Effector CD4-positive, alpha-beta T cell (primary cell): ENCODE results near the gene CEP43.

ENCODE experiments used
- DNase-seq: peaks from one replicate; pipeline ENCODE4 v3.0.0-alpha.2; 2020
- total RNA-seq: gene quantifications from one replicate; lab custom pipeline; 2026; lab: John Stamatoyannopoulos, UW

CEP43 gene
- 22.1 reads per million, percentile 49 among the genes with 10 or more reads in this experiment for total RNA-seq

- peak; percentile 78 for DNase-seq
Observed at GRCh38 chr6:166999145-166999883, at the start of gene CEP43. CEP43 (plus strand) TSS chr6:166999397; CDS start chr6:166999413, 16 bp downstream.

- no peak for DNase-seq
Observed at GRCh38 chr6:166949528-166950442, 49.4 kb upstream of the CEP43 start.

- DNase-seq, result no peak
Observed at GRCh38 chr6:166950443-166950821, 48.8 kb upstream of the CEP43 start.

- peak; percentile 62 for DNase-seq
Observed at GRCh38 chr6:166950892-166951669, 48.1 kb upstream of the CEP43 start.

- DNase-seq, result no peak
Observed at GRCh38 chr6:166951670-166952060, 47.5 kb upstream of the CEP43 start.

GRCh38 chr6:166952121-166952520, 47.1 kb upstream of the CEP43 start:
- DNase-seq, result no peak

- DNase-seq, result peak; percentile 36
Observed at GRCh38 chr6:166952567-166953486, 46.4 kb upstream of the CEP43 start.

GRCh38 chr6:166954118-166954713, 45.0 kb upstream of the CEP43 start:
- DNase-seq, result no peak

GRCh38 chr6:166955121-166955864, 43.9 kb upstream of the CEP43 start:
- DNase-seq, result no peak

GRCh38 chr6:166955865-166956443, 43.2 kb upstream of the CEP43 start:
- no peak for DNase-seq

GRCh38 chr6:166956444-166957086, 42.6 kb upstream of the CEP43 start, which contains the start of gene RNASET2:
RNASET2 (minus strand) TSS chr6:166956550; CDS start chr6:166956182, 368 bp downstream.
- DNase-seq, result peak; percentile 99

GRCh38 chr6:166957087-166957804, 42.0 kb upstream of the CEP43 start:
- DNase-seq, result peak; percentile 51

- DNase-seq, result no peak
Observed at GRCh38 chr6:166957805-166958076, 41.5 kb upstream of the CEP43 start.

GRCh38 chr6:166958926-166959861, 40.0 kb upstream of the CEP43 start:
- peak; percentile 44 for DNase-seq

- DNase-seq, result no peak
Observed at GRCh38 chr6:166959911-166960608, 39.1 kb upstream of the CEP43 start.

- DNase-seq, result no peak
Observed at GRCh38 chr6:166960609-166960978, 38.6 kb upstream of the CEP43 start.

GRCh38 chr6:166966268-166966667, 32.9 kb upstream of the CEP43 start:
- DNase-seq, result no peak
